Thoracic aorta (tissue), 2 donors: ENCODE results near the gene C2orf15. TPM values are rescaled to one million over a fixed set of nuclear protein-coding genes. Genes with fewer than 3 reads are reported as not detected.

Experiments used
- ATAC-seq: fragments of 150-250 bp; one replicate; pipeline ENCODE4 v1.8.0; 2017; ENCODE audit warnings: low read depth; ENCODE audit not compliant: insufficient number of reproducible peaks, low FRiP score
- DNase-seq: peaks from one replicate; pipeline ENCODE4 v3.0.0-alpha.2; 2020; ENCODE audit warnings: low spot score
- H3K27ac ChIP-seq, 2 donors: fragments of 200-600 bp; sonication (generic); 1 replicate in 1 of 2; 2 replicates in 1 of 2; pipeline ENCODE4 v1.5.1; 2016; ENCODE audit warnings: mild to moderate bottlenecking in 2 of 2, moderate library complexity in 2 of 2
- H3K27me3 ChIP-seq: fragments of 200-600 bp; sonication (generic); replicated peaks from 2 replicates; pipeline ENCODE4 v1.6.0; 2016; ENCODE audit warnings: mild to moderate bottlenecking; ENCODE audit not compliant: insufficient read depth
- H3K36me3 ChIP-seq: fragments of 200-600 bp; sonication (generic); one replicate; pipeline ENCODE4 v1.5.1; 2016
- H3K4me1 ChIP-seq, 2 donors: fragments of 200-600 bp; sonication (generic); 1 replicate in 1 of 2; 2 replicates in 1 of 2; pipeline versions ENCODE4 v1.5.1 to v1.6.0; 2016; ENCODE audit warnings: low read depth in 2 of 2, mild to moderate bottlenecking in 1 of 2; ENCODE audit not compliant: control insufficient read depth in 1 of 2
- H3K4me3 ChIP-seq: fragments of 200-600 bp; sonication (generic); 2 replicates; pipeline ENCODE4 v1.5.1; 2016; ENCODE audit warnings: mild to moderate bottlenecking
- H3K9me3 ChIP-seq: fragments of 200-600 bp; sonication (generic); 2 replicates; pipeline ENCODE4 v1.5.1; 2016
- CTCF ChIP-seq: fragments of 200-600 bp; sonication (generic); IDR thresholded peaks from one replicate; pipeline ENCODE4 v1.5.1; 2019; ENCODE audit warnings: antibody characterized with exemption
- total RNA-seq, 2 donors: library from RNA; depleted of rRNA; stranded (reverse); fragments of >200 nt; gene quantifications; one replicate each; pipeline versions ENCODE4 v1.1.0 to v1.2.3, GENCODE V29; 2016

C2orf15 gene
- total RNA-seq, 2 donors from 2014 or later = 4.9 TPM; not detected in 1

DNA sequence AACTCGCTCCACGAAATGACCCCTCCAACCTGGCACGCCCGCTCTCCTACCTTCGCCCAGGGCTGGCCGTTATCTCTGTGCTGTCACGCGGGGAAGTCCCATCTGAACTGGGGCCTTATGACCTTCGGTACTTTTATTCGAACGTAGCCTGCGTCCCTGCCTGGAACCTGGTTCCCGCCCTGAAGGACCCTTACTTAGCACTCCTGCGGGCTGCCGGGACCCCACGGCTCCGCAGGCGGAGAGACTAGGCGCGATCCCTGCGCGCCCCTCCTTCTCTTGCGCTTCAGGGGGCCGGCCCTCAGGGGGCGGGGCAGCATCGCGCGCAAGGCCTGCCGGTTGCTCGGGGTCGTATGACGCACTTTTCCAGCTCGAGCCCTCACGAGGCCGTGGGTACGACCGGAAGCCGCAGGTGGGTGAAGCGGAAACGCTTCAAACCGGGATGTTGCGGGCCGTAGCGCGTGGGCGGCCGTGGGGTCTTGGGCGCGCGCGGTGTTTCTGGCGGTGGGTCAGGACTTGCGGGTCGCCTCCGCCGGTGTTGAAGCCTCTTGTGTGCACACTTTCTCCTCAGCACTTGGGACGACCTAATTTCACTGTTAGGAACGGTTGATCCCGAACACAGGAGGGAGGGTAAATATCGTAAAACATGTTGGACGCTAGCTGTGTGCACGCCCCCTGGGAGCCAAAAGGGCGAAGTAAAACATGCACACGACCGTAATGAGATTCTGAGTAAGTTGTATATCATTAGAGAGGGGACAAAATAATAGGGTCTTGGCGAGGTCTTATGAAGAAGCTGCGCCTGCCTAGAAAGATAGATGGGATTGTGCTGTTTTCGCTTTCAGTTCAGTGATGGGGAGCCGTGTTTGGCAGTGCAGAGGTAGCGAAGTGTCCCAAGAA is 13.4 kb downstream of the C2orf15 start, which contains the start of the genes LIPT1 and TSGA10:
Gene LIPT1, plus strand, starts transcription at position 325 of the 894 bp plus-strand sequence. CDS start 6,991 bp downstream, outside the sequence.
Gene TSGA10, minus strand, starts transcription at position 300 of the 894 bp plus-strand sequence. CDS start 45,503 bp downstream, outside the sequence.
- no peaks in the 10 kb centered on the region for H3K27me3 ChIP-seq
- H3K9me3 ChIP-seq = no peaks in the 10 kb centered on the region
- H3K4me1 ChIP-seq = peaks cover 3 to 21% of the 10 kb centered on the region in 2 donors
- peaks cover 4% of the 10 kb centered on the region for H3K36me3 ChIP-seq
- DNase-seq (peak; percentile 66), ATAC-seq (peak; percentile 79)
- peak within 1 kb of the TSS; percentile 93 for H3K4me3 ChIP-seq
- peak within 1 kb of the TSS; percentile 79 to 88 for H3K27ac ChIP-seq
- no peak for TF ChIP-seq CTCF

GRCh38 chr2:99156891-99157290 is 15.4 kb downstream of the C2orf15 start:
- Histone ChIP-seq H3K27ac (no peak overlapping the region), H3K36me3 (peaks cover 4% of the 10 kb centered on the region), H3K4me1 (peaks cover 3 to 21% of the 10 kb centered on the region in 2 donors), H3K27me3 (no peaks in the 10 kb centered on the region), H3K9me3 (no peaks in the 10 kb centered on the region), H3K4me3 (no peak overlapping the region)
- no peak for TF ChIP-seq CTCF
- no peak for ATAC-seq
- DNase-seq = no peak

GRCh38 chr2:99158599-99158998 is 17.1 kb downstream of the C2orf15 start:
- no peak for ATAC-seq
- H3K36me3 ChIP-seq = peaks cover 4% of the 10 kb centered on the region
- TF ChIP-seq CTCF = no peak

GRCh38 chr2:99159594-99159993 is 18.1 kb downstream of the C2orf15 start:
- Histone ChIP-seq H3K36me3 (peaks cover 4% of the 10 kb centered on the region), H3K4me3 (no peak overlapping the region), H3K9me3 (no peaks in the 10 kb centered on the region), H3K27ac (no peak overlapping the region), H3K27me3 (no peaks in the 10 kb centered on the region), H3K4me1 (peaks cover 3 to 13% of the 10 kb centered on the region in 2 donors)
- DNase-seq (no peak), ATAC-seq (no peak)
- no peak for TF ChIP-seq CTCF

More at GRCh38 chr2:99158599-99158998, 17.1 kb downstream of the C2orf15 start:
- Histone ChIP-seq H3K27me3 (no peaks in the 10 kb centered on the region), H3K4me3 (no peak overlapping the region), H3K9me3 (no peaks in the 10 kb centered on the region), H3K4me1 (peaks cover 3 to 20% of the 10 kb centered on the region in 2 donors), H3K27ac (no peak overlapping the region)
- DNase-seq = no peak

DNA sequence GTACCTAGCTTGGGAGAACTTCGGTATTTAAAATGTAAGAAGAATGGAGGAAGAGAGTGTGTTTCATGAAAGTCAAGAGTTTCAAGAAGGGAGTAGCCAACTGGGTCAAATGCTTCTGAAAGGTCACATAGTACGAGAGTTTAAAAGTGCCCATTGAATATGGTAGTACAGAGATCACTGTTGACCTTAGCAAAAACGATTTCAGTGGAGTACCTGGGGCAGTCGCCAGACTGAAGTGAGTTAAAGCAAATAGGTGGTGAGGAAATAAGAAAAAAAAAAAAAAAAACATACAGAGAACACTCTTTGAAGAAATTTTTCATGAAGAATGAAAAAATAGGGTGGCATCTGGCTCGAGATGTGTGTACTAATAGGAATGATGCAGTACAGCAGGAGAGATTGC is 24.7 kb downstream of the C2orf15 start:
- peaks cover 22% of the 10 kb centered on the region for H3K36me3 ChIP-seq
- no peaks in the 10 kb centered on the region for H3K9me3 ChIP-seq
- DNase-seq (no peak), ATAC-seq (no peak)
- TF ChIP-seq CTCF = no peak
- no peaks in the 10 kb centered on the region for H3K4me1 ChIP-seq
- H3K27me3 ChIP-seq = no peaks in the 10 kb centered on the region
- H3K27ac ChIP-seq = no peak overlapping the region
- no peak overlapping the region for H3K4me3 ChIP-seq
